ENCODE results near the gene PTCH1. TPM values are rescaled to one million over a fixed set of nuclear protein-coding genes. Genes with fewer than 3 reads are reported as not detected.

PTCH1 gene
- total and polyA plus RNA-seq, 10 of the 15 experiments (the other 5 are each of a cell fraction or from before 2014, with no cell fraction given) = 0.16 to 6.1 (median 2.6) TPM

DNA sequence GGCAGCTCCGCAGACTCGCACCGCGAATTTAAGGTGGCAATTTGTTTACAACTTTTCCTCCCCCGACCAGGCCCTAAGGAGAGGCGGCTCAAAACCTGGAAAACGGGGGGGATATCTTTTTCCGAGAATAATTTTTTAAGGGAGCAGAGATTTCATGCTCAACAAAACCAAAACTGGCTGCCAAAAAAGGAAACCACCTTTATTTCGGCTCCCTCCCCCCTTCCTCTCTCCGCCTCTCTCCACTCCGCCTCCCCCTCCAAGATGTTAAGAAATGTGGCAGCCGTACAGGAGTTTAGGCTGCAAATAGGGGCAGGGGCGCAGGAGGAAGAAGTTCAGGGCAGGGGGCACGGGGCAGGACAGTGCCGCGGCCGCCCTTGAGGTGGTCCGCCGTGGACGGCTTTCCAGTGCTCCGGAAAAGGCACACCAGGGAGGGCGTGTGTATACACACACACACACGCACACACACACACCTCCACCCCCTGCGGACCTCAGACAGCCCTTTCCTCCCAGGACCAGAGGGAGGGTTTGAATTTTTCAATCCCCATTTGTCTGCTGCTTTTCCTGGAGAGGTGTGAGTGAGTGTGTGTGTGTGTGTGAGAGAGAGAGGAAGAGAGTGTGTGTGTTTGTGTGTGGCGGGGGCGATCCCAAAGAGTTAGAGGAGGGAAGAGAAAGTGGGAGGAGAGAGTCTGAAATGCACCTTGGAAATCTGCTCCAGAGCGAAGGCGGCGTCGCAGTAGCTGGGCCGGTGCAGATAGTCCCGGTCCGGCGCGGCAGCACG, 9.1 kb downstream of the PTCH1 start (continued):
- TF ChIP-seq, protein P1, sequence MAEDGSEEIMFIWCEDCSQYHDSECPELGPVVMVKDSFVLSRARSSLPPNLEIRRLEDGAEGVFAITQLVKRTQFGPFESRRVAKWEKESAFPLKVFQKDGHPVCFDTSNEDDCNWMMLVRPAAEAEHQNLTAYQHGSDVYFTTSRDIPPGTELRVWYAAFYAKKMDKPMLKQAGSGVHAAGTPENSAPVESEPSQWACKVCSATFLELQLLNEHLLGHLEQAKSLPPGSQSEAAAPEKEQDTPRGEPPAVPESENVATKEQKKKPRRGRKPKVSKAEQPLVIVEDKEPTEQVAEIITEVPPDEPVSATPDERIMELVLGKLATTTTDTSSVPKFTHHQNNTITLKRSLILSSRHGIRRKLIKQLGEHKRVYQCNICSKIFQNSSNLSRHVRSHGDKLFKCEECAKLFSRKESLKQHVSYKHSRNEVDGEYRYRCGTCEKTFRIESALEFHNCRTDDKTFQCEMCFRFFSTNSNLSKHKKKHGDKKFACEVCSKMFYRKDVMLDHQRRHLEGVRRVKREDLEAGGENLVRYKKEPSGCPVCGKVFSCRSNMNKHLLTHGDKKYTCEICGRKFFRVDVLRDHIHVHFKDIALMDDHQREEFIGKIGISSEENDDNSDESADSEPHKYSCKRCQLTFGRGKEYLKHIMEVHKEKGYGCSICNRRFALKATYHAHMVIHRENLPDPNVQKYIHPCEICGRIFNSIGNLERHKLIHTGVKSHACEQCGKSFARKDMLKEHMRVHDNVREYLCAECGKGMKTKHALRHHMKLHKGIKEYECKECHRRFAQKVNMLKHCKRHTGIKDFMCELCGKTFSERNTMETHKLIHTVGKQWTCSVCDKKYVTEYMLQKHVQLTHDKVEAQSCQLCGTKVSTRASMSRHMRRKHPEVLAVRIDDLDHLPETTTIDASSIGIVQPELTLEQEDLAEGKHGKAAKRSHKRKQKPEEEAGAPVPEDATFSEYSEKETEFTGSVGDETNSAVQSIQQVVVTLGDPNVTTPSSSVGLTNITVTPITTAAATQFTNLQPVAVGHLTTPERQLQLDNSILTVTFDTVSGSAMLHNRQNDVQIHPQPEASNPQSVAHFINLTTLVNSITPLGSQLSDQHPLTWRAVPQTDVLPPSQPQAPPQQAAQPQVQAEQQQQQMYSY (CRISPR knock-in tag; IDR thresholded peaks at IDR 0.05) = no peak
- no peak for TF ChIP-seq SREBF2 (IDR thresholded peaks at IDR 0.05; ENCODE audit: low read length)
- no peak for TF ChIP-seq SIX5 (IDR thresholded peaks at IDR 0.05; ENCODE audit: low read depth, low read length, severe bottlenecking)
- TF ChIP-seq NBN (IDR thresholded peaks at IDR 0.05) = peak; percentile 90
- TF ChIP-seq, protein P2, sequence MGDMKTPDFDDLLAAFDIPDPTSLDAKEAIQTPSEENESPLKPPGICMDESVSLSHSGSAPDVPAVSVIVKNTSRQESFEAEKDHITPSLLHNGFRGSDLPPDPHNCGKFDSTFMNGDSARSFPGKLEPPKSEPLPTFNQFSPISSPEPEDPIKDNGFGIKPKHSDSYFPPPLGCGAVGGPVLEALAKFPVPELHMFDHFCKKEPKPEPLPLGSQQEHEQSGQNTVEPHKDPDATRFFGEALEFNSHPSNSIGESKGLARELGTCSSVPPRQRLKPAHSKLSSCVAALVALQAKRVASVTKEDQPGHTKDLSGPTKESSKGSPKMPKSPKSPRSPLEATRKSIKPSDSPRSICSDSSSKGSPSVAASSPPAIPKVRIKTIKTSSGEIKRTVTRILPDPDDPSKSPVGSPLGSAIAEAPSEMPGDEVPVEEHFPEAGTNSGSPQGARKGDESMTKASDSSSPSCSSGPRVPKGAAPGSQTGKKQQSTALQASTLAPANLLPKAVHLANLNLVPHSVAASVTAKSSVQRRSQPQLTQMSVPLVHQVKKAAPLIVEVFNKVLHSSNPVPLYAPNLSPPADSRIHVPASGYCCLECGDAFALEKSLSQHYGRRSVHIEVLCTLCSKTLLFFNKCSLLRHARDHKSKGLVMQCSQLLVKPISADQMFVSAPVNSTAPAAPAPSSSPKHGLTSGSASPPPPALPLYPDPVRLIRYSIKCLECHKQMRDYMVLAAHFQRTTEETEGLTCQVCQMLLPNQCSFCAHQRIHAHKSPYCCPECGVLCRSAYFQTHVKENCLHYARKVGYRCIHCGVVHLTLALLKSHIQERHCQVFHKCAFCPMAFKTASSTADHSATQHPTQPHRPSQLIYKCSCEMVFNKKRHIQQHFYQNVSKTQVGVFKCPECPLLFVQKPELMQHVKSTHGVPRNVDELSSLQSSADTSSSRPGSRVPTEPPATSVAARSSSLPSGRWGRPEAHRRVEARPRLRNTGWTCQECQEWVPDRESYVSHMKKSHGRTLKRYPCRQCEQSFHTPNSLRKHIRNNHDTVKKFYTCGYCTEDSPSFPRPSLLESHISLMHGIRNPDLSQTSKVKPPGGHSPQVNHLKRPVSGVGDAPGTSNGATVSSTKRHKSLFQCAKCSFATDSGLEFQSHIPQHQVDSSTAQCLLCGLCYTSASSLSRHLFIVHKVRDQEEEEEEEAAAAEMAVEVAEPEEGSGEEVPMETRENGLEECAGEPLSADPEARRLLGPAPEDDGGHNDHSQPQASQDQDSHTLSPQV (IDR thresholded peaks at IDR 0.05) = no peak
- TF ChIP-seq, protein P3, sequence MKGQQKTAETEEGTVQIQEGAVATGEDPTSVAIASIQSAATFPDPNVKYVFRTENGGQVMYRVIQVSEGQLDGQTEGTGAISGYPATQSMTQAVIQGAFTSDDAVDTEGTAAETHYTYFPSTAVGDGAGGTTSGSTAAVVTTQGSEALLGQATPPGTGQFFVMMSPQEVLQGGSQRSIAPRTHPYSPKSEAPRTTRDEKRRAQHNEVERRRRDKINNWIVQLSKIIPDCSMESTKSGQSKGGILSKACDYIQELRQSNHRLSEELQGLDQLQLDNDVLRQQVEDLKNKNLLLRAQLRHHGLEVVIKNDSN (IDR thresholded peaks at IDR 0.05; ENCODE audit: borderline replicate concordance, extremely low read length, insufficient read depth, low read depth, low read length) = no peak
- TF ChIP-seq SMARCA5 (IDR thresholded peaks at IDR 0.05) = no peak
- TF ChIP-seq GATAD2B (conservative IDR thresholded peaks at IDR 0.05; ENCODE audit: low read depth) = peak; percentile 18; the same call in 1 of the 2 replicates
- no peak for TF ChIP-seq BACH1 (IDR thresholded peaks at IDR 0.05; ENCODE audit: borderline replicate concordance)
- TF ChIP-seq ZZZ3 (IDR thresholded peaks at IDR 0.05; ENCODE audit: control insufficient read depth, insufficient read length, low read depth) = no peak
- TF ChIP-seq MEF2A (IDR thresholded peaks at IDR 0.05; ENCODE audit: insufficient read depth, low read depth, low read length) = no peak
- TF ChIP-seq, protein P4, sequence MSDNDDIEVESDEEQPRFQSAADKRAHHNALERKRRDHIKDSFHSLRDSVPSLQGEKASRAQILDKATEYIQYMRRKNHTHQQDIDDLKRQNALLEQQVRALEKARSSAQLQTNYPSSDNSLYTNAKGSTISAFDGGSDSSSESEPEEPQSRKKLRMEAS (IDR thresholded peaks at IDR 0.05; ENCODE audit: low read depth, low read length) = no peak; the same call in 1 of the 2 replicates
- TF ChIP-seq CREB1 (IDR thresholded peaks at IDR 0.05; ENCODE audit: low read depth) = no peak
- TF ChIP-seq, protein P5, sequence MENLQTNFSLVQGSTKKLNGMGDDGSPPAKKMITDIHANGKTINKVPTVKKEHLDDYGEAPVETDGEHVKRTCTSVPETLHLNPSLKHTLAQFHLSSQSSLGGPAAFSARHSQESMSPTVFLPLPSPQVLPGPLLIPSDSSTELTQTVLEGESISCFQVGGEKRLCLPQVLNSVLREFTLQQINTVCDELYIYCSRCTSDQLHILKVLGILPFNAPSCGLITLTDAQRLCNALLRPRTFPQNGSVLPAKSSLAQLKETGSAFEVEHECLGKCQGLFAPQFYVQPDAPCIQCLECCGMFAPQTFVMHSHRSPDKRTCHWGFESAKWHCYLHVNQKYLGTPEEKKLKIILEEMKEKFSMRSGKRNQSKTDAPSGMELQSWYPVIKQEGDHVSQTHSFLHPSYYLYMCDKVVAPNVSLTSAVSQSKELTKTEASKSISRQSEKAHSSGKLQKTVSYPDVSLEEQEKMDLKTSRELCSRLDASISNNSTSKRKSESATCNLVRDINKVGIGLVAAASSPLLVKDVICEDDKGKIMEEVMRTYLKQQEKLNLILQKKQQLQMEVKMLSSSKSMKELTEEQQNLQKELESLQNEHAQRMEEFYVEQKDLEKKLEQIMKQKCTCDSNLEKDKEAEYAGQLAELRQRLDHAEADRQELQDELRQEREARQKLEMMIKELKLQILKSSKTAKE (IDR thresholded peaks at IDR 0.05; ENCODE audit: low read depth, poor library complexity, severe bottlenecking) = no peak
- TF ChIP-seq HCFC1 (IDR thresholded peaks at IDR 0.05; ENCODE audit: low read length) = no peak
- no peak for TF ChIP-seq ZNF217 (IDR thresholded peaks at IDR 0.05)

Measured in GM12878 (cell line).